ENCODE measurements around the gene PCDH9.

PCDH9 gene

DNA sequence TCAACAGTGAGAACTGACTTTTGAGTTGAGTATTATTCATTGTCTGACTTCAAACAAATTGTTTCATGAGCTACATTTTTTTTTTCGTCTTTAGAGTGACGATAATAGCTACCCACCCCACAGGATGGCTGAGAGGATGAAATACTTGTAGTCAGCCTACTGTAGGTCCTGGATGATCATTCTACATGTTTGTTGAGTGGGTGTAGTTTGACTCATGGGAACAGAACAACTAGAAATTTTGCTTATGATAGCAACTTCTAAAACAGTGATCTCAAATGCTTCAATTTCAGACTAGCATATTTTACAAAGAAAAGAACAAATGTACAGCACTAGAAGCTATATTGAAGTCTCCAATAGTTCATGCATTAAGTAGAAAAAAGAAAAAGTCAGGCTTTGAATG lies 651.8 kb downstream of the PCDH9 start:
- peaks cover 8% of the 10 kb centered on the region for H3K4me1 ChIP-seq (ENCODE audit: control insufficient read depth, insufficient read depth, low read length)
- H3K4me3 ChIP-seq (ENCODE audit: low read length): no peak overlapping the region
- no peaks in the 10 kb centered on the region for H3K27me3 ChIP-seq (ENCODE audit: control insufficient read depth, insufficient read depth, low read length)
- H3K36me3 ChIP-seq (ENCODE audit: insufficient read depth, low read length): no peaks in the 10 kb centered on the region
- H3K4me2 ChIP-seq (ENCODE audit: low read length): no peak overlapping the region
- no peak overlapping the region for H3K9ac ChIP-seq (ENCODE audit: low read depth, low read length)
- H3K9me3 ChIP-seq (replicated peaks; ENCODE audit: low read length): no peaks in the 10 kb centered on the region

DNA sequence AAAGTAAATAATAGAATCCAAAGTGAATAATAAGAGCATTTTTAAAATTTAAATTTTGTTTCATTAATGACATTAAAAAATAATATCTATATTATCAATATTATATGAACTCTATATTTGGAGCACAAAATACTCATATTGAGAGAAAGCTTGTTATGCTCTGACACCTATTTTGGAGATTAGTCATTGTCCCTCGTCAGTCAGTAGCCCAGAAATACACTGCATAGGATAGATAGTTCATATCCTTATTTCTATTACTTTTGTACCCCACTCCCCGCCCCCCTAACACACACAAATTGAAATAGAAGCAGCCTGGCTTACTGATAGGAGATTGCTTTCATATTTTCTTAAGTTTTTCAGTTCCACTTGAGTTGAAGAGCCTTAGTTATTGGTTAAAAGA lies 652.8 kb downstream of the PCDH9 start:
- Histone ChIP-seq H3K9me3 (replicated peaks; ENCODE audit: low read length) (no peaks in the 10 kb centered on the region), H3K4me3 (ENCODE audit: low read length) (no peak overlapping the region), H3K9ac (ENCODE audit: low read depth, low read length) (no peak overlapping the region), H3K4me2 (ENCODE audit: low read length) (no peak overlapping the region), H3K4me1 (ENCODE audit: control insufficient read depth, insufficient read depth, low read length) (peaks cover 8% of the 10 kb centered on the region), H3K36me3 (ENCODE audit: insufficient read depth, low read length) (no peaks in the 10 kb centered on the region), H3K27me3 (ENCODE audit: control insufficient read depth, insufficient read depth, low read length) (no peaks in the 10 kb centered on the region)

DNA sequence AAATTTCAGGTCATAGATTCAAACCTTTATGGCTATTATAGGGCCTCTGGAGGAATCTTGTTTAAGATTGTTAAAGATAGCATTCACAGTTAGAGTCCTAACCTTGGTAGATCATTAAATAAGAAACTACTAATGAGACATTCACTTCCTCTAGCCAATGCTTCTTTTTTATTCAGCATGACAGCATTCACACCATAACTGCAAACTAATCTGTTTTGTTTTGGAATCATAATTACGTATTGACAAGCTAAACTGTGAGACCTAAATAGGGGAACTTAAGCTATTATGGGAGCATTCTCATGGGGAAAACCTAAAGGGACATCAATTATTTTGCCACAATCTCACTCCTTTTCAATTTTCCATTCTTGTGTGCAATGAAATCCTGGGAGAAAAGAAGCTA lies 653.8 kb downstream of the PCDH9 start:
- H3K4me3 ChIP-seq (ENCODE audit: low read length): no peak overlapping the region
- peaks cover 11% of the 10 kb centered on the region for H3K4me1 ChIP-seq (ENCODE audit: control insufficient read depth, insufficient read depth, low read length)
- no peaks in the 10 kb centered on the region for H3K36me3 ChIP-seq (ENCODE audit: insufficient read depth, low read length)
- no peak overlapping the region for H3K9ac ChIP-seq (ENCODE audit: low read depth, low read length)
- H3K4me2 ChIP-seq (ENCODE audit: low read length): no peak overlapping the region
- H3K9me3 ChIP-seq (replicated peaks; ENCODE audit: low read length): no peaks in the 10 kb centered on the region
- no peaks in the 10 kb centered on the region for H3K27me3 ChIP-seq (ENCODE audit: control insufficient read depth, insufficient read depth, low read length)

DNA sequence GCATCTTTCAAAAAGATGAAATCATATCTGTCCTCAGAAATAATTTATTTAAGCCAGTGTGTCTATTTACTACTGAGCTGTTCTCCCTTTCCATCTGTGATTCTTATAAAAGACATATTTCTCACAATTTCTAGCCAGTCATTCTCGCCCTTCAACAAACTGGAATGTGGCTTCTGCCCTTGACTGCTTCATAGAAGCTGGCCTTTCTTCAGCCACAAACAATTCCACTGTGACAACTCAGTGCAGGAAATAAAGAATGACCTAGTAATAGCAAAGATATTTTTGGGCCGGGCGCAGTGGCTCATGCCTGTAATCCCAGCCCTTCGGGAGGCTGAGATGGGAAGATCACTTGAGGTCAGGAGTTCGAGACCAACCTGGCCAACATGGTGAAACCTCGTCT lies 655.5 kb downstream of the PCDH9 start:
- no peak overlapping the region for H3K4me2 ChIP-seq (ENCODE audit: low read length)
- peaks cover 12% of the 10 kb centered on the region for H3K4me1 ChIP-seq (ENCODE audit: control insufficient read depth, insufficient read depth, low read length)
- no peak overlapping the region for H3K9ac ChIP-seq (ENCODE audit: low read depth, low read length)
- no peaks in the 10 kb centered on the region for H3K9me3 ChIP-seq (replicated peaks; ENCODE audit: low read length)
- H3K4me3 ChIP-seq (ENCODE audit: low read length): no peak overlapping the region
- H3K27me3 ChIP-seq (ENCODE audit: control insufficient read depth, insufficient read depth, low read length): no peaks in the 10 kb centered on the region
- no peaks in the 10 kb centered on the region for H3K36me3 ChIP-seq (ENCODE audit: insufficient read depth, low read length)

- Histone ChIP-seq H3K4me3 (ENCODE audit: low read length) (no peak overlapping the region), H3K4me1 (ENCODE audit: control insufficient read depth, insufficient read depth, low read length) (peaks cover 7% of the 10 kb centered on the region)
Measured at GRCh38 chr13:66567899-66568612, 662.1 kb downstream of the PCDH9 start.

DNA sequence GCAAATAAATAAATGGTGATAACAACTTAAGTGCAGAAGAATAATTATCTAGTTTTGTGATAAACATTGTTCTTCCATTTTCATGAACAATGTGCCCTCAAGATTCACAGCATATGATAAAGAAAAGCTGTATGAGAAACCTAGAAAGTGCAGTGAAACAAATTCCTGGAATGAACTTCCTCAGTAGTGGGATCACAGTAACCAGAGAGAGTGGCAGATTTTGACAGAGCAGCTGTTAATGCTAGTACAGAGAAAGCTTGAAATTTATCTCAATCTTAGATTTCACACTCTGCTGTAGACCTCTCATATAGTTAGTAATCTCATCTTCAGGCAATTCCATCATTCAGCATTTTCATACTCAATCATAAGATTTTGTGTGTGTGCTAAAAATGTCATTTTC lies 664.9 kb downstream of the PCDH9 start:
- Histone ChIP-seq H3K4me1 (ENCODE audit: control insufficient read depth, insufficient read depth, low read length) (peaks cover 4% of the 10 kb centered on the region), H3K4me3 (ENCODE audit: low read length) (no peak overlapping the region), H3K9me3 (replicated peaks; ENCODE audit: low read length) (no peaks in the 10 kb centered on the region), H3K4me2 (ENCODE audit: low read length) (no peak overlapping the region), H3K36me3 (ENCODE audit: insufficient read depth, low read length) (no peaks in the 10 kb centered on the region), H3K27me3 (ENCODE audit: control insufficient read depth, insufficient read depth, low read length) (no peaks in the 10 kb centered on the region), H3K9ac (ENCODE audit: low read depth, low read length) (no peak overlapping the region)

More at GRCh38 chr13:66567899-66568612, 662.1 kb downstream of the PCDH9 start:
- H3K27me3 ChIP-seq (ENCODE audit: control insufficient read depth, insufficient read depth, low read length): no peaks in the 10 kb centered on the region
- H3K9ac ChIP-seq (ENCODE audit: low read depth, low read length): no peak overlapping the region
- no peak overlapping the region for H3K4me2 ChIP-seq (ENCODE audit: low read length)
- no peaks in the 10 kb centered on the region for H3K36me3 ChIP-seq (ENCODE audit: insufficient read depth, low read length)
- H3K9me3 ChIP-seq (replicated peaks; ENCODE audit: low read length): no peaks in the 10 kb centered on the region

DNA sequence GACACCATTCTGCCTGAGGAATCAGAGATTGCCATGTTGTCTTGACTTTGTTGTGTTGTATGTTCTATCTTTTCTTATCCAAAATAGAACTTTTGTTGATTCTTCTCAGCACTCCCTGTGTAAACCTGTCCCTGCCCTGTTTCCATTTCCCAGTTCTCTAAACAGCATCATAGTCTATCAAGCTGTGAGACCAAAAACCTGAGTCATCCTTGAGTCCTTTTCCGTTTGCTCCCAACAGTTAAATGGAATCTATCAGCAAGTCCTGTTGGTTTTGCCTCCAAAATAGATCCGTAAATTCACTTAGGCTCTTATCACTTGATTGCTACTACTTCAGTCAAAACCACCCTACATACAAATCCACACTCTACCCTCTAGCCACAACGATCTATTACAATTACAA lies 667.1 kb downstream of the PCDH9 start:
- Histone ChIP-seq H3K4me1 (ENCODE audit: control insufficient read depth, insufficient read depth, low read length) (peaks cover 4% of the 10 kb centered on the region), H3K4me2 (ENCODE audit: low read length) (no peak overlapping the region), H3K9me3 (replicated peaks; ENCODE audit: low read length) (no peaks in the 10 kb centered on the region), H3K36me3 (ENCODE audit: insufficient read depth, low read length) (no peaks in the 10 kb centered on the region), H3K9ac (ENCODE audit: low read depth, low read length) (no peak overlapping the region), H3K4me3 (ENCODE audit: low read length) (no peak overlapping the region), H3K27me3 (ENCODE audit: control insufficient read depth, insufficient read depth, low read length) (no peaks in the 10 kb centered on the region)

DNA sequence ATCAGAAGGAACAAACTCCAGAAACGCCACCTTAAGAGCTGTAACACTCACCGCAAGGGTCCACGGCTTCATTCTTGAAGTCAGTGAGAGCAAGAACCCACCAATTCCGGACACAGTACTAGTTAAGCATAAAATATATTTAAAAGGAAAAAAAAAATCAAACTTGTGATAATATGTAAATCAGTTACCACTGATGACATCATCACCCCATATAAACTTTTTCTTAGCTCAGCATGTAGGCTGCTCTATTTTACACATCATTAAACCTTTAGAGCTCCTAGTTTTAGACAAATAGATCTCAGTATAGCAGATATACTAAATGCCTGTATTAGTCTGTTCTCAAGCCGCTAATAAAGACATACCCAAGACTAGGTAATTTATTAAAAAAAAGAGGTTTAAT lies 668.1 kb downstream of the PCDH9 start:
- H3K4me1 ChIP-seq (ENCODE audit: control insufficient read depth, insufficient read depth, low read length): peaks cover 4% of the 10 kb centered on the region
- no peaks in the 10 kb centered on the region for H3K27me3 ChIP-seq (ENCODE audit: control insufficient read depth, insufficient read depth, low read length)
- no peak overlapping the region for H3K9ac ChIP-seq (ENCODE audit: low read depth, low read length)
- no peaks in the 10 kb centered on the region for H3K36me3 ChIP-seq (ENCODE audit: insufficient read depth, low read length)
- no peaks in the 10 kb centered on the region for H3K9me3 ChIP-seq (replicated peaks; ENCODE audit: low read length)
- H3K4me3 ChIP-seq (ENCODE audit: low read length): no peak overlapping the region
- no peak overlapping the region for H3K4me2 ChIP-seq (ENCODE audit: low read length)

DNA sequence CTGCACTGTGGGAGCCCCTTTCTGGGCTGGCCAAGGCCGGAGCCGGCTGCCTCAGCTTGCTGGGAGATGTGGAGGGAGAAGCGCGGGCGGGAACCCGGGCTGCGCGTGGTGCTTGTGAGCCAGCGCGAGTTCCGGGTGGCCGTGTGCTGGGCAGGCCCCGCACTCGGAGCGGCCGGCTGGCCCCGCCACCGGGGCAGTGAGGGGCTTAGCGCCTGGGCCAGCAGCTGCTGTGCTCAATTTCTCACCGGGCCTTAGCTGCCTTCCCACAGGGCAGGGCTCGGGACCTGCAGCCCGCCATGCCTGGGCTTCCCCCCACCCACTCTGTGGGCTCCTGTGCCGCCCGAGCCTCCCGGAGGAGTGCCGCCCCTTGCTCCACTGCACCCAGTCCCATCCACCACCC lies 669.1 kb downstream of the PCDH9 start:
- Histone ChIP-seq H3K27me3 (ENCODE audit: control insufficient read depth, insufficient read depth, low read length) (no peaks in the 10 kb centered on the region), H3K9me3 (replicated peaks; ENCODE audit: low read length) (no peaks in the 10 kb centered on the region), H3K9ac (ENCODE audit: low read depth, low read length) (no peak overlapping the region), H3K4me2 (ENCODE audit: low read length) (no peak overlapping the region), H3K4me1 (ENCODE audit: control insufficient read depth, insufficient read depth, low read length) (peaks cover 4% of the 10 kb centered on the region), H3K4me3 (ENCODE audit: low read length) (no peak overlapping the region), H3K36me3 (ENCODE audit: insufficient read depth, low read length) (no peaks in the 10 kb centered on the region)

- Histone ChIP-seq H3K36me3 (ENCODE audit: insufficient read depth, low read length) (no peaks in the 10 kb centered on the region), H3K4me1 (ENCODE audit: control insufficient read depth, insufficient read depth, low read length) (no peaks in the 10 kb centered on the region), H3K9ac (ENCODE audit: low read depth, low read length) (no peak overlapping the region), H3K9me3 (replicated peaks; ENCODE audit: low read length) (no peaks in the 10 kb centered on the region), H3K4me3 (ENCODE audit: low read length) (no peak overlapping the region), H3K4me2 (ENCODE audit: low read length) (no peak overlapping the region), H3K27me3 (ENCODE audit: control insufficient read depth, insufficient read depth, low read length) (no peaks in the 10 kb centered on the region)
Measured at GRCh38 chr13:66560189-66560588, 669.9 kb downstream of the PCDH9 start.

DNA sequence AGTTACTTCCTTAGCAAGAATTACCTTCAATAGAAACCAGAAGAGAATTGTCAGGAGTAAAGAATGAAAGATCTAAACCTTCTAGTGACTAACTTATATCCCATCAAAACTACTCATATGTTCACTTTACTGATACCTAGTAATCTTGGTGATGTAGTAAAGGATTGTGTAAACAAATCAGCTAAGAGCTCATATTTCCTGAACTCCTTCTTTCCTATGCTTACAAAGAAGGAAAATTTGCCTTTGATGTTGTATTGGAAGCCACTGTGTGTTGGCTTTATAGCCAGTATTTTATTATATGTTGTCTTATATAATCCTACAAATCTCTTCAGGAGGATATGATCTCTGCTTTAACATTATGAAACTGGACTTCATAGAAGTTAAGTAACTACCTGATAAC lies 671.0 kb downstream of the PCDH9 start:
- no peaks in the 10 kb centered on the region for H3K27me3 ChIP-seq (ENCODE audit: control insufficient read depth, insufficient read depth, low read length)
- H3K9ac ChIP-seq (ENCODE audit: low read depth, low read length): no peak overlapping the region
- H3K4me2 ChIP-seq (ENCODE audit: low read length): no peak overlapping the region
- no peaks in the 10 kb centered on the region for H3K4me1 ChIP-seq (ENCODE audit: control insufficient read depth, insufficient read depth, low read length)
- no peaks in the 10 kb centered on the region for H3K9me3 ChIP-seq (replicated peaks; ENCODE audit: low read length)
- H3K36me3 ChIP-seq (ENCODE audit: insufficient read depth, low read length): no peaks in the 10 kb centered on the region
- H3K4me3 ChIP-seq (ENCODE audit: low read length): no peak overlapping the region

- no peak overlapping the region for H3K4me3 ChIP-seq (ENCODE audit: low read length)
- H3K9ac ChIP-seq (ENCODE audit: low read depth, low read length): no peak overlapping the region
Measured at GRCh38 chr13:66558506-66558905, 671.6 kb downstream of the PCDH9 start.

More at GRCh38 chr13:66558506-66558905, 671.6 kb downstream of the PCDH9 start:
- H3K36me3 ChIP-seq (ENCODE audit: insufficient read depth, low read length): no peaks in the 10 kb centered on the region
- H3K9me3 ChIP-seq (replicated peaks; ENCODE audit: low read length): no peaks in the 10 kb centered on the region
- H3K4me2 ChIP-seq (ENCODE audit: low read length): no peak overlapping the region
- H3K4me1 ChIP-seq (ENCODE audit: control insufficient read depth, insufficient read depth, low read length): peaks cover 2% of the 10 kb centered on the region
- H3K27me3 ChIP-seq (ENCODE audit: control insufficient read depth, insufficient read depth, low read length): no peaks in the 10 kb centered on the region
